Measurements from ENCODE around the gene RASSF8.

The RASSF8 gene

DNA sequence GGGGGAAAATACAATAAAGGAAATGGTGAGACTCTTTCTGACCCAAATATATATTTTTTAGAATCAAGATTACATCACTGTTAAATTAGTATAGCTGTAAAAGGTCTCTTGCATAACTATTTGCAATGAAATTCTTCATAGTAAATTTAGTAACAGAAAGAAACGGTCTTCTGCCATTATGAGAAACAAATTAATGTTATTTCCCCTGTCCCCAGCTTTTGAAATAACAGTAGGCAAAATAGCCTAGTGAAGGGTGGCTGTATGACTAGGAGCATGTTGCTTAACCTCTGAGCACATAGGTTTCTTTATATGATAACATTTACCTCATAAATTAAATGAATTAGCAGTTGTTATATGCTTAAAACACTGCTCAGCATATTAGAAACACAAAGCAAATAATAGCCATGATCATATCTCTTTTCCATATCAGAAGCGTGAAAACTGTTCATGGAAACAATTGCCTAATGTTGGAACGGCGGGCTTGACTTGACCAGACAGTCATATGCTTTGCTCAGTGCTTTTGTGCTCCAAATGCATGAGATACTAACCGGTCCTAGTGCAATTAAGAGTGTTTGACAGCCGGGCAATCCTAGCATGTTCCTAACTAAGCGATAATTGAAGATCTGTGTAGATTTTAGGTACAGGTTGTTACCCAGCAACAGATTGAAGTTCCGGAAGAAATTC lies 142.3 kb downstream of the RASSF8 start:
- no peak for TF ChIP-seq PPARA (CRISPR knock-in tag; IDR thresholded peaks at IDR 0.05; ENCODE audit: borderline replicate concordance)
- no peak for TF ChIP-seq TOX (CRISPR knock-in tag; IDR thresholded peaks at IDR 0.05; ENCODE audit: borderline replicate concordance)
- no peak for TF ChIP-seq OSR1 (CRISPR knock-in tag; IDR thresholded peaks at IDR 0.05)
- TF ChIP-seq BACH2 (CRISPR knock-in tag; IDR thresholded peaks at IDR 0.05; ENCODE audit: borderline replicate concordance) = no peak
- TF ChIP-seq ZNF8 (CRISPR knock-in tag; IDR thresholded peaks at IDR 0.05) = no peak
- TF ChIP-seq ARNTL (CRISPR knock-in tag; IDR thresholded peaks at IDR 0.05; ENCODE audit: borderline replicate concordance, low read depth) = no peak
- TF ChIP-seq, protein P1, sequence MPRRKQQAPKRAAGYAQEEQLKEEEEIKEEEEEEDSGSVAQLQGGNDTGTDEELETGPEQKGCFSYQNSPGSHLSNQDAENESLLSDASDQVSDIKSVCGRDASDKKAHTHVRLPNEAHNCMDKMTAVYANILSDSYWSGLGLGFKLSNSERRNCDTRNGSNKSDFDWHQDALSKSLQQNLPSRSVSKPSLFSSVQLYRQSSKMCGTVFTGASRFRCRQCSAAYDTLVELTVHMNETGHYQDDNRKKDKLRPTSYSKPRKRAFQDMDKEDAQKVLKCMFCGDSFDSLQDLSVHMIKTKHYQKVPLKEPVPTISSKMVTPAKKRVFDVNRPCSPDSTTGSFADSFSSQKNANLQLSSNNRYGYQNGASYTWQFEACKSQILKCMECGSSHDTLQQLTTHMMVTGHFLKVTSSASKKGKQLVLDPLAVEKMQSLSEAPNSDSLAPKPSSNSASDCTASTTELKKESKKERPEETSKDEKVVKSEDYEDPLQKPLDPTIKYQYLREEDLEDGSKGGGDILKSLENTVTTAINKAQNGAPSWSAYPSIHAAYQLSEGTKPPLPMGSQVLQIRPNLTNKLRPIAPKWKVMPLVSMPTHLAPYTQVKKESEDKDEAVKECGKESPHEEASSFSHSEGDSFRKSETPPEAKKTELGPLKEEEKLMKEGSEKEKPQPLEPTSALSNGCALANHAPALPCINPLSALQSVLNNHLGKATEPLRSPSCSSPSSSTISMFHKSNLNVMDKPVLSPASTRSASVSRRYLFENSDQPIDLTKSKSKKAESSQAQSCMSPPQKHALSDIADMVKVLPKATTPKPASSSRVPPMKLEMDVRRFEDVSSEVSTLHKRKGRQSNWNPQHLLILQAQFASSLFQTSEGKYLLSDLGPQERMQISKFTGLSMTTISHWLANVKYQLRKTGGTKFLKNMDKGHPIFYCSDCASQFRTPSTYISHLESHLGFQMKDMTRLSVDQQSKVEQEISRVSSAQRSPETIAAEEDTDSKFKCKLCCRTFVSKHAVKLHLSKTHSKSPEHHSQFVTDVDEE (CRISPR knock-in tag; IDR thresholded peaks at IDR 0.05) = no peak
- no peak for TF ChIP-seq ISL1 (CRISPR knock-in tag; IDR thresholded peaks at IDR 0.05)
- TF ChIP-seq ZNF70 (CRISPR knock-in tag; IDR thresholded peaks at IDR 0.05) = no peak
- TF ChIP-seq, protein P2, sequence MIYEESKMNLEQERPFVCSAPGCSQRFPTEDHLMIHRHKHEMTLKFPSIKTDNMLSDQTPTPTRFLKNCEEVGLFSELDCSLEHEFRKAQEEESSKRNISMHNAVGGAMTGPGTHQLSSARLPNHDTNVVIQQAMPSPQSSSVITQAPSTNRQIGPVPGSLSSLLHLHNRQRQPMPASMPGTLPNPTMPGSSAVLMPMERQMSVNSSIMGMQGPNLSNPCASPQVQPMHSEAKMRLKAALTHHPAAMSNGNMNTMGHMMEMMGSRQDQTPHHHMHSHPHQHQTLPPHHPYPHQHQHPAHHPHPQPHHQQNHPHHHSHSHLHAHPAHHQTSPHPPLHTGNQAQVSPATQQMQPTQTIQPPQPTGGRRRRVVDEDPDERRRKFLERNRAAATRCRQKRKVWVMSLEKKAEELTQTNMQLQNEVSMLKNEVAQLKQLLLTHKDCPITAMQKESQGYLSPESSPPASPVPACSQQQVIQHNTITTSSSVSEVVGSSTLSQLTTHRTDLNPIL (CRISPR knock-in tag; IDR thresholded peaks at IDR 0.05; ENCODE audit: low read depth) = no peak
- no peak for TF ChIP-seq ESRRG (CRISPR knock-in tag; IDR thresholded peaks at IDR 0.05)
- TF ChIP-seq, protein P3, sequence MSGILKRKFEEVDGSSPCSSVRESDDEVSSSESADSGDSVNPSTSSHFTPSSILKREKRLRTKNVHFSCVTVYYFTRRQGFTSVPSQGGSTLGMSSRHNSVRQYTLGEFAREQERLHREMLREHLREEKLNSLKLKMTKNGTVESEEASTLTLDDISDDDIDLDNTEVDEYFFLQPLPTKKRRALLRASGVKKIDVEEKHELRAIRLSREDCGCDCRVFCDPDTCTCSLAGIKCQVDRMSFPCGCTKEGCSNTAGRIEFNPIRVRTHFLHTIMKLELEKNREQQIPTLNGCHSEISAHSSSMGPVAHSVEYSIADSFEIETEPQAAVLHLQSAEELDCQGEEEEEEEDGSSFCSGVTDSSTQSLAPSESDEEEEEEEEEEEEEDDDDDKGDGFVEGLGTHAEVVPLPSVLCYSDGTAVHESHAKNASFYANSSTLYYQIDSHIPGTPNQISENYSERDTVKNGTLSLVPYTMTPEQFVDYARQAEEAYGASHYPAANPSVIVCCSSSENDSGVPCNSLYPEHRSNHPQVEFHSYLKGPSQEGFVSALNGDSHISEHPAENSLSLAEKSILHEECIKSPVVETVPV (CRISPR knock-in tag; IDR thresholded peaks at IDR 0.05) = no peak
- TF ChIP-seq CSDC2 (CRISPR knock-in tag; IDR thresholded peaks at IDR 0.05) = no peak
- no peak for TF ChIP-seq GLIS3 (CRISPR knock-in tag; IDR thresholded peaks at IDR 0.05)
- no peak for ATAC-seq

DNA sequence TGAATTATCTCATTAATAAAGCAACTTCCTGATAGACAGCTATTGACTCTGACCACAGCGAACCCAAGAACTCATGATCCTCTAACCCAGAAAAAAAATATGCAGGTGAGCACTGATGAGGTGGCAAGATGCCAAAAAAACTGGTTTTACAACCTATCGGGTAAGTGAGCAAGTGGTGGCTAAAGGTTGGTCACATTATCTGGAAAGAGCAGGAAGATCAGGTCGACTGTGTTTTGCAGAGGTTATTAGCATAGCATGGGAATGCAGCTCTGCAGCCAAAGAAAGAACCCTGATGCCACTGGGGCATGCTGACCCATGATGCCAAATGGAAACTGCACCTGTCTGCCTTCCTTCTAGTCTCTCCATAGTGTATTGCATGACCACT lies 142.9 kb downstream of the RASSF8 start:
- ATAC-seq = no peak
- TF ChIP-seq, protein P1 (CRISPR knock-in tag; IDR thresholded peaks at IDR 0.05) = no peak

DNA sequence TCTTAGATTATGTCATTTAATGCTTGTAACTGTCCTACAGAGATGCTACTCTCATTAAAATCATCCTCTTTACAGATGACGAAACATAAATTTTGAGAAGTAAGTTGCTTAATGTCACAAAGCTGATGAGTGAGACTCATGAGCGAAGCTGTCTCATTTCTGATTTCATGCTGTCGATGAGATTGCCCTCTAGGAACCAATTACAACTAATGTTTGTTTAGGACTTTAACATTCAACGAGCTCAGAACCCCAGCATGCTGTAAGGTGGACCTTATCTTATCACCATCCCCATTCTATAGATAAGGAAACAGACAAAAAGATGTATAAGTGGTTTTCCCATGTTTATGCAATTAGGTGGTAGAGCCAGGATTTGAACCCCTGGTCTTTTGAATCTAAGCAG lies 143.3 kb downstream of the RASSF8 start:
- no peak for ATAC-seq
- TF ChIP-seq, protein P1 (CRISPR knock-in tag; IDR thresholded peaks at IDR 0.05) = no peak
- TF ChIP-seq CSDC2 (CRISPR knock-in tag; IDR thresholded peaks at IDR 0.05) (no peak), TCF4 (CRISPR knock-in tag; IDR thresholded peaks at IDR 0.05; ENCODE audit: borderline replicate concordance) (no peak), ZNF8 (CRISPR knock-in tag; IDR thresholded peaks at IDR 0.05) (no peak), TOX (CRISPR knock-in tag; IDR thresholded peaks at IDR 0.05; ENCODE audit: borderline replicate concordance) (no peak), RARB (CRISPR knock-in tag; IDR thresholded peaks at IDR 0.05) (no peak), ARNTL (CRISPR knock-in tag; IDR thresholded peaks at IDR 0.05; ENCODE audit: borderline replicate concordance, low read depth) (no peak), ZFP3 (CRISPR knock-in tag; IDR thresholded peaks at IDR 0.05) (no peak)
- TF ChIP-seq, protein P4, sequence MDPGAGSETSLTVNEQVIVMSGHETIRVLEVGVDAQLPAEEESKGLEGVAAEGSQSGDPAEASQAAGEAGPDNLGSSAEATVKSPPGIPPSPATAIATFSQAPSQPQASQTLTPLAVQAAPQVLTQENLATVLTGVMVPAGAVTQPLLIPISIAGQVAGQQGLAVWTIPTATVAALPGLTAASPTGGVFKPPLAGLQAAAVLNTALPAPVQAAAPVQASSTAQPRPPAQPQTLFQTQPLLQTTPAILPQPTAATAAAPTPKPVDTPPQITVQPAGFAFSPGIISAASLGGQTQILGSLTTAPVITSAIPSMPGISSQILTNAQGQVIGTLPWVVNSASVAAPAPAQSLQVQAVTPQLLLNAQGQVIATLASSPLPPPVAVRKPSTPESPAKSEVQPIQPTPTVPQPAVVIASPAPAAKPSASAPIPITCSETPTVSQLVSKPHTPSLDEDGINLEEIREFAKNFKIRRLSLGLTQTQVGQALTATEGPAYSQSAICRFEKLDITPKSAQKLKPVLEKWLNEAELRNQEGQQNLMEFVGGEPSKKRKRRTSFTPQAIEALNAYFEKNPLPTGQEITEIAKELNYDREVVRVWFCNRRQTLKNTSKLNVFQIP (CRISPR knock-in tag; IDR thresholded peaks at IDR 0.05; ENCODE audit: borderline replicate concordance, low read depth) = no peak
- TF ChIP-seq, protein P2 (CRISPR knock-in tag; IDR thresholded peaks at IDR 0.05; ENCODE audit: low read depth) = no peak
- TF ChIP-seq, protein P3 (CRISPR knock-in tag; IDR thresholded peaks at IDR 0.05) = no peak

Data from SK-N-SH treated with all-trans-retinoic acid at 6 μM for 48 hours (cell line).